K562 (cell line): ENCODE data around the gene CRIM1. TPM values are rescaled to one million over a fixed set of nuclear protein-coding genes. Genes with fewer than 3 reads are reported as not detected.

Experiments used
- ATAC-seq: fragments of 200-7000 bp; cut with Tn5 transposase; 3 replicates; pipeline ENCODE4 v1.9.1; 2020; ENCODE audit warnings: moderate library complexity
- BruUV-seq: library from RNA; stranded (reverse); fragments of 400-500 nt; replicated peaks from 2 replicates; lab custom pipeline; 2021; lab: Mats Ljungman, UMichigan
- CTCF ChIA-PET: fragments of 300-600 bp; formaldehyde crosslinking; extraction: SDS; loops from one replicate; lab custom pipeline; 2021; ENCODE audit warnings: low intra/inter-chr PET ratio; lab: Yijun Ruan, JAX
- POLR2A ChIA-PET: fragments of 300-600, 350-650 bp; sonication (Branson Sonifier 250); formaldehyde crosslinking; extraction: SDS; loops from one replicate; lab custom pipeline; 2021; ENCODE audit warnings: antibody characterized with exemption, inconsistent platforms; lab: Yijun Ruan, JAX
- DNase-seq, 4 experiments: peaks; one replicate each; pipeline versions ENCODE4 v3.0.0 to v3.0.0-alpha.2; 2011 to 2018; ENCODE audit warnings: low spot score in 3 of 4, mixed read lengths in 3 of 4; ENCODE audit errors: extremely low read depth in 1 of 4
- FAIRE-seq: peaks from 2 replicates; lab custom pipeline; 2011; peaks lifted over from hg19 to GRCh38; lab: Jason Lieb, UNC
- H2AFZ ChIP-seq: 2 replicates; pipeline ENCODE4 v1.6.0; 2011; ENCODE audit warnings: low read depth, low read length, control low read depth, inconsistent platforms
- H3K27ac ChIP-seq: fragments of 200-600 bp; 3 replicates; pipeline ENCODE4 v1.8.0; 2011; ENCODE audit warnings: low read depth, mild to moderate bottlenecking, control low read depth, inconsistent platforms, low read length, moderate library complexity, mixed read lengths; ENCODE audit errors: extremely low read depth
- H3K27me3 ChIP-seq, 2 experiments: fragments of 300-600 bp in 1 of 2; 2 replicates in 1 of 2; 3 replicates in 1 of 2; pipeline versions ENCODE4 v1.6.0 to v1.8.0; 2011; ENCODE audit warnings: inconsistent platforms in 2 of 2, low read length in 2 of 2, mild to moderate bottlenecking in 1 of 2, mixed read lengths in 1 of 2, moderate library complexity in 1 of 2; ENCODE audit not compliant: control insufficient read depth in 2 of 2, insufficient read depth in 2 of 2
- H3K36me3 ChIP-seq: fragments of 300-600 bp; 3 replicates; pipeline ENCODE4 v1.8.0; 2011; ENCODE audit warnings: mild to moderate bottlenecking, low read length, inconsistent platforms; ENCODE audit not compliant: control insufficient read depth, insufficient read depth
- H3K4me1 ChIP-seq, 2 experiments: fragments of 200-600 bp in 1 of 2; replicated peaks in 1 of 2; 2 replicates in 1 of 2; 3 replicates in 1 of 2; pipeline versions ENCODE4 v1.5.1 to v1.8.0; 2011; ENCODE audit warnings: inconsistent platforms in 2 of 2, low read length in 2 of 2, mild to moderate bottlenecking in 1 of 2, mixed read lengths in 1 of 2, moderate library complexity in 1 of 2; ENCODE audit not compliant: control insufficient read depth in 2 of 2, insufficient read depth in 2 of 2
- H3K4me2 ChIP-seq: 2 replicates; pipeline ENCODE4 v1.6.1; 2011; ENCODE audit warnings: low read length, control low read depth, inconsistent platforms, mixed read lengths; ENCODE audit not compliant: insufficient read depth
- H3K4me3 ChIP-seq: fragments of 200-600 bp; sonication (generic), shearing (Covaris generic); 2 replicates; pipeline ENCODE4 v1.5.1; 2016; ENCODE audit warnings: control low read depth, inconsistent platforms
- H3K79me2 ChIP-seq: fragments of 200-600 bp; 3 replicates; pipeline ENCODE4 v1.8.0; 2011; ENCODE audit warnings: low read length, inconsistent platforms; ENCODE audit not compliant: control insufficient read depth, insufficient read depth
- H3K9ac ChIP-seq, 2 experiments: 2 replicates each; pipeline versions ENCODE4 v1.6.0 to v1.6.1; 2011; ENCODE audit warnings: low read depth in 2 of 2, low read length in 2 of 2, control low read depth in 1 of 2, inconsistent platforms in 1 of 2, mild to moderate bottlenecking in 1 of 2, mixed read lengths in 1 of 2; ENCODE audit not compliant: insufficient read depth in 1 of 2
- H3K9me1 ChIP-seq: one replicate; pipeline ENCODE4 v1.6.0; 2011; ENCODE audit warnings: inconsistent platforms, mild to moderate bottlenecking, low read length, moderate library complexity; ENCODE audit not compliant: control insufficient read depth, insufficient read depth
- H3K9me3 ChIP-seq: replicated peaks from 2 replicates; pipeline ENCODE4 v1.5.1; 2011; ENCODE audit warnings: low read depth, low read length, inconsistent platforms; ENCODE audit not compliant: control insufficient read depth, insufficient read depth
- H4K20me1 ChIP-seq: replicated peaks from 2 replicates; pipeline ENCODE4 v1.6.1; 2011; ENCODE audit warnings: low read length, inconsistent platforms, mixed read lengths; ENCODE audit not compliant: control insufficient read depth, insufficient read depth
- MECOM ChIP-seq: fragments of 250-450 bp; sonication (Bioruptor Pico); IDR thresholded peaks from 2 replicates; pipeline ENCODE4 v1.8.0; 2022; ENCODE audit warnings: inconsistent platforms
- WGBS: fragments of 100-300 bp; shearing (Covaris generic); methylation state at CpG from one replicate; pipeline ENCODE4 v1.1.6; 2016; ENCODE audit warnings: low coverage, mixed read lengths; ENCODE audit not compliant: insufficient coverage; ENCODE audit errors: missing lambda C conversion rate; 5-methylcytosine and 5-hydroxymethylcytosine counted together
- in situ Hi-C: fragments of 300-500 bp; cut with MboI; formaldehyde crosslinking; loops from 4 replicates; pipeline ENCODE4 v1.15.0; 2018; ENCODE audit warnings: inconsistent platforms, mixed read lengths
- intact Hi-C: fragments of 100-400 bp; cut with micrococcal nuclease; formaldehyde crosslinking; loops from 2 replicates; pipeline ENCODE4 v1.14.2; 2022
- polyA plus RNA-seq, 8 experiments: library from polyadenylated mRNA; depleted of rRNA in 4 of 8; stranded (reverse) in 5 of 8; unstranded in 3 of 8; fragments of >200 nt; fragmentation: Nextera tagmentation in 2 of 8; fragmentation: Illumina TruSeq in 1 of 8; extraction: Ambion mirVana in 2 of 8; extraction: Trizol in 1 of 8; gene quantifications; 2 replicates each; pipeline versions ENCODE4 v1.2.1 to v1.2.3, GENCODE V29; 2011 to 2014; ENCODE audit warnings: inconsistent platforms in 1 of 8, missing spikeins in 1 of 8
- total RNA-seq, 7 experiments: library from RNA; depleted of rRNA in 6 of 7; stranded (reverse); fragments of >200 nt in 6 of 7; fragmentation: Illumina TruSeq in 2 of 7; extraction: Trizol in 2 of 7; gene quantifications; 2 replicates each; pipeline versions ENCODE4 v1.2.1 to v1.2.3, GENCODE V29; 2011 to 2021; ENCODE audit warnings: low replicate concordance in 1 of 7
- TF ChIP-seq, protein P1 (sequence below): fragments of 450-650 bp; formaldehyde crosslinking; IDR thresholded peaks from 2 replicates; pipeline ENCODE4 v1.4.0; 2022; ENCODE audit warnings: missing genetic modification characterization
- TF ChIP-seq, protein P2 (sequence below): fragments of 250-450 bp; sonication (Bioruptor Pico); IDR thresholded peaks from 2 replicates; pipeline ENCODE4 v1.4.0; 2020

CRIM1 gene
- total and polyA plus RNA-seq, 9 of the 15 experiments (the other 6 are each of a cell fraction or from before 2014, with no cell fraction given): 0.01 to 0.36 (median 0.06) TPM; not detected in 1

DNA sequence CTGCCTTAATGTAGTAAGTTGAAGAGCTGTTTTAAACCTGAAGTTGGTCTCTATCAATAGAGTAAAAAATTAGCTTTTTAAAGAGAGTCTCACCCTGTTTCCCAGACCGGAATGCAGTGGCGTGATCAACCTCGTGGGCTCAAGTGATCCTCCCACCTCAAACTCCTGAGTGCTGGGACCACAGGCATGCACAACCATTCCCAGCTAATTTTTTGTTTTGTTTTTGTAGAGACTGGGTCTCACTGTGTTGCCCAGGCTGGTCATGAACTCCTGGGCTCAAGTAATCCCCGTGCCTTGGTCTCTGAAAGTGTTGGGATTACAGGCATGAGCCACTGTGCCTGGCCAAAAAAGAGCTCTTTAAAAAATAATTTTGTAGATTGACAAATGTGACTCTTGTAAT lies 40.3 kb downstream of the CRIM1 start:
- no peak for ATAC-seq
- no peak for DNase-seq
- Histone ChIP-seq H3K27ac (no peak overlapping the region), H3K9me1 (no peaks in the 10 kb centered on the region), H3K27me3 (no peaks in the 10 kb centered on the region), H2AFZ (no peak overlapping the region), H4K20me1 (no peaks in the 10 kb centered on the region), H3K4me2 (no peak overlapping the region), H3K9me3 (no peaks in the 10 kb centered on the region), H3K36me3 (no peaks in the 10 kb centered on the region), H3K4me3 (no peak overlapping the region), H3K79me2 (no peaks in the 10 kb centered on the region), H3K4me1 (no peaks in the 10 kb centered on the region), H3K9ac (no peak overlapping the region)
- intact Hi-C loops (no loop called here), in situ Hi-C loops (no loop called here)
- TF ChIP-seq, protein P1, sequence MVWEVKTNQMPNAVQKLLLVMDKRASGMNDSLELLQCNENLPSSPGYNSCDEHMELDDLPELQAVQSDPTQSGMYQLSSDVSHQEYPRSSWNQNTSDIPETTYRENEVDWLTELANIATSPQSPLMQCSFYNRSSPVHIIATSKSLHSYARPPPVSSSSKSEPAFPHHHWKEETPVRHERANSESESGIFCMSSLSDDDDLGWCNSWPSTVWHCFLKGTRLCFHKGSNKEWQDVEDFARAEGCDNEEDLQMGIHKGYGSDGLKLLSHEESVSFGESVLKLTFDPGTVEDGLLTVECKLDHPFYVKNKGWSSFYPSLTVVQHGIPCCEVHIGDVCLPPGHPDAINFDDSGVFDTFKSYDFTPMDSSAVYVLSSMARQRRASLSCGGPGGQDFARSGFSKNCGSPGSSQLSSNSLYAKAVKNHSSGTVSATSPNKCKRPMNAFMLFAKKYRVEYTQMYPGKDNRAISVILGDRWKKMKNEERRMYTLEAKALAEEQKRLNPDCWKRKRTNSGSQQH: no peak
- no peak for TF ChIP-seq MECOM
- BruUV-seq: no TSS peak
- ChIA-PET POLR2A (no interaction called here), CTCF (no interaction called here)
- 2% methylated on average over 4 of the region's 4 CpGs for WGBS
- no peak for FAIRE-seq

DNA sequence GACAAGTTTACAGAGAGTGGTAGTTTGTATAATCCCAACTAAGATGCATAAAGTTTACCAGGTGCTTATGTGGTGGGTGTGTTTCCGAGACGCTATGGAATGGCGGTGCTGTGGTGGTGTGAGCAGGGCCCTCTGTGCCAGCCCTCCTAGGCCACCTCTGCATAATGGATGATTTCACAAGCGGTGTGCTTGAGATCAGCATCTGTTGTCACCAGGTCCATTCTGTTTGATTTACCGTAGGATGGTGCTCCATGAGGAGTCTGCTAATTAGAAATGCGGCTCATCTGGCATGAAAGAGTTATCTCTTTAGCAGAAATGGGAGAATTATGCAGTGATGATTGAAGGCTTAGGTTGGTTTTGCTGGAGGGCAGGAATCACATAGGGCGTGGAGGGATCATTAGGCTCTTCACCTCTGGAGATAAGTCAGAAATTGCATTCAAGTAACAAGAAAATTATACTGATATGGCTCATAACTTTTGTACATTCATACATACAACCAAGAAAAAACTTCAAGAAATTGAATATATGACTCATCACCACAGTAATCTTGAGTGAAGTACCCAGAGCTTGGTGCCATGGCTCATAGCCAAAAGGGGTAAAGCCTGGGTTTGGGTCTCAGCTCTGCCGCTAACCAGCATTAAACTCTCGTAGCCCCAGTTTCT lies 41.4 kb downstream of the CRIM1 start:
- TF ChIP-seq, protein P2, sequence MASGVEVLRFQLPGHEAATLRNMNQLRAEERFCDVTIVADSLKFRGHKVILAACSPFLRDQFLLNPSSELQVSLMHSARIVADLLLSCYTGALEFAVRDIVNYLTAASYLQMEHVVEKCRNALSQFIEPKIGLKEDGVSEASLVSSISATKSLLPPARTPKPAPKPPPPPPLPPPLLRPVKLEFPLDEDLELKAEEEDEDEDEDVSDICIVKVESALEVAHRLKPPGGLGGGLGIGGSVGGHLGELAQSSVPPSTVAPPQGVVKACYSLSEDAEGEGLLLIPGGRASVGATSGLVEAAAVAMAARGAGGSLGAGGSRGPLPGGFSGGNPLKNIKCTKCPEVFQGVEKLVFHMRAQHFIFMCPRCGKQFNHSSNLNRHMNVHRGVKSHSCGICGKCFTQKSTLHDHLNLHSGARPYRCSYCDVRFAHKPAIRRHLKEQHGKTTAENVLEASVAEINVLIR (CRISPR knock-in tag): no peak
- TF ChIP-seq, all 486 proteins: peak for 0
- WGBS: under 1% methylated on average over 9 of the region's 9 CpGs
- DNase-seq (no peak), FAIRE-seq (no peak), ATAC-seq (no peak)
- CTCF ChIA-PET: no interaction called here
- Histone ChIP-seq H3K27ac (no peak overlapping the region), H3K4me1 (no peaks in the 10 kb centered on the region), H2AFZ (no peak overlapping the region), H3K79me2 (no peaks in the 10 kb centered on the region), H3K4me2 (no peak overlapping the region), H3K9me3 (no peaks in the 10 kb centered on the region), H3K4me3 (no peak overlapping the region), H4K20me1 (no peaks in the 10 kb centered on the region), H3K9me1 (no peaks in the 10 kb centered on the region), H3K36me3 (no peaks in the 10 kb centered on the region), H3K9ac (no peak overlapping the region), H3K27me3 (no peaks in the 10 kb centered on the region)
- in situ Hi-C loops (no loop called here), intact Hi-C loops (no loop called here)
- POLR2A ChIA-PET: interaction anchor here (0.8 kb wide), 1 partner anchor 10 kb away, joined by 4 read pairs; no protein-coding TSS in a partner anchor
- no TSS peak for BruUV-seq
